AG09309 (cell line): ENCODE results near the gene NSUN7.
A peak's percentile ranks its signal among the peaks of the same experiment; 100 is the strongest.

Experiments
- DNase-seq: peaks from one replicate; pipeline ENCODE4 v3.0.0-alpha.2; 2010; ENCODE audit warnings: low read depth
- H3K4me3 ChIP-seq: 2 replicates; pipeline ENCODE4 v1.5.1; 2011; ENCODE audit warnings: mild to moderate bottlenecking, low read depth, low read length, moderate library complexity; ENCODE audit not compliant: control insufficient read depth
- CTCF ChIP-seq: IDR thresholded peaks from 2 replicates; pipeline ENCODE4 v1.5.1; 2011; ENCODE audit warnings: mild to moderate bottlenecking, low read depth, low read length, inconsistent platforms; ENCODE audit not compliant: insufficient read depth, control insufficient read depth; ENCODE audit errors: missing control alignments

NSUN7 gene

GRCh38 chr4:40846532-40846931, 96.8 kb downstream of the NSUN7 start:
- no peak for TF ChIP-seq CTCF
- DNase-seq = no peak
- H3K4me3 ChIP-seq = no peak overlapping the region

DNA sequence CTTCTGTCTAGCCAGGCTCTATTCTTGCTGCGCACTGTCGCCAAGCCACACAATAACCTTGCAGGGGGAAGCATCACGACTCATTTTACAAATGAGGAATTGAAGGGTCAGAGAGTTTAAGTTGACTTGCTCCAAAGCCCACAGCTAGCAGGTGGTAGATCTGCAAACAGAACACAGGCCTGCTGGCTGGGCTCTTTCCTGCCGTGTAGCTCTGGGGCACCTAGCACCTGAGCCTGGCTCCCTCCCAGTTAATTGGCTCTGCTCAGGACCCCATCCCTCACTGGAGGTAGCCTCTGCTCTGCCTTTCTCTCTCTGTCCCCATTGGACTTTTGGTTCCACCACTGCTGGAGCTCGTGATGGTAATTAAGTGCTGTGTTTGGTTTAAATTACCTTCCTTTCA, 98.5 kb downstream of the NSUN7 start:
- TF ChIP-seq CTCF = no peak
- DNase-seq = no peak
- no peak overlapping the region for H3K4me3 ChIP-seq

DNA sequence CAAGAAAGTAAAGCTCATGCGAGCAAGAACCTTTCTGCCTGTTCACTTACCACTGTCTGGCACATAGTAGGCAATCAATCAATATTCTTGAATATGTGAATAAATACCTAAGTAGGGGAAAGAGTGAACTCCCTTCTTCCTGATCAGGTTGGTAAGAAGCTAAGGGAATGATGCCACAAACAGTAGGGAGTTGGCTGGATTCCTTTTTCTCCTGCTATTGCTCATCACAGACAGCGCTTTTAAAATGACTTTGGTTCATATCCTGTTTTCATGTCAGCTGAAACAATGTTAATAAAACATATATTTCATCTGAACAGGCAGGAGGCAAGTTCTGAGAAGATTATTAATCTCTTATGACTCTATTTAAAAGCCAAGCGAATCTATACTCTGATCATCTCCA, 99.2 kb downstream of the NSUN7 start:
- DNase-seq = peak; percentile 10
- TF ChIP-seq CTCF = no peak
- no peak overlapping the region for H3K4me3 ChIP-seq

DNA sequence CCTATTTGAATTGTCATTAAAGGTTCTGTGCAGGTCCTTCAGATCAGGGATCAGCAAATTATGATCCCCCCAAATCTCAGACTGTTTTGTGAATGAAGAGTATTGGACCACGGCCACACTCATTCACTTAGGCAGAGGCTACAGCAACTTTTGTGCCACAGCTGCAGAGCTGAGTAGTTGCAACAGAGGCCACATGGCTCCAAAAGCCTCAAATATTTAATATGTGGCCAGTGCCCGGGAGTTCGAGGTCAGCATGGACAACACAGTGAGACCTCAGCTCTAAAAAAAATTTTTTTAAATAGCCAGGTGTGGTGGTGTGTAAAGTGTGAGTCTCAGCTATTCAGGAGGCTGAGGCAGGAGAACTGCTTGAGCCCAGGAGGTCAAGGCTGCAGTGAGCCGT, 100.7 kb downstream of the NSUN7 start:
- no peak for TF ChIP-seq CTCF
- DNase-seq = no peak
- H3K4me3 ChIP-seq = no peak overlapping the region

DNA sequence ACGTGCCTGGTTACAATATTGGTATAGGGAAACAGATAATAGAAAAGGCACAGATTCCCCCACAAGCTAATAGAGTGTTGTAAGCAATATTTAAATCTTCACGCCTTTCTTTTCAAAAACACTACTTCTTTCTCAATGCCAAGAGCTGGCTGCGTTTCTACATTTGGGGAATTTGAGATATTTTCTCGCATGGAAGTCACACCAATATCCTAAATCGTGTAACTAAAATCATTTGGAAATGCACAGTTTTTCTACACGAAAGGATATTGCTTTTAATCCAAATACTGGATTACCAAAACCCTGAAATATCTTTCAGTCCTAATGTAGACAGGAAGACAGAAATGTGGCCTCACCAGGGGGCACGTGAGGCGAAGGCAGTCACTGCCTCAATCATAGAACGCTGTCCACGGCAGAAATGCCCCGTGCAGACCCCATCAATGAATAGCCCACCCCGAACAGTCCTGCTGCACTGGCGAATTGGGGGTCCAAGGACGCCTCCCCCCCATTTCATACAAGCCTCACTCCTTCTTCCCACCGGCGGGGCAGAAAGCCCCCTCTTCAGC, 106.6 kb downstream of the NSUN7 start:
- no peak for TF ChIP-seq CTCF
- no peak for DNase-seq
- H3K4me3 ChIP-seq = no peak overlapping the region

DNA sequence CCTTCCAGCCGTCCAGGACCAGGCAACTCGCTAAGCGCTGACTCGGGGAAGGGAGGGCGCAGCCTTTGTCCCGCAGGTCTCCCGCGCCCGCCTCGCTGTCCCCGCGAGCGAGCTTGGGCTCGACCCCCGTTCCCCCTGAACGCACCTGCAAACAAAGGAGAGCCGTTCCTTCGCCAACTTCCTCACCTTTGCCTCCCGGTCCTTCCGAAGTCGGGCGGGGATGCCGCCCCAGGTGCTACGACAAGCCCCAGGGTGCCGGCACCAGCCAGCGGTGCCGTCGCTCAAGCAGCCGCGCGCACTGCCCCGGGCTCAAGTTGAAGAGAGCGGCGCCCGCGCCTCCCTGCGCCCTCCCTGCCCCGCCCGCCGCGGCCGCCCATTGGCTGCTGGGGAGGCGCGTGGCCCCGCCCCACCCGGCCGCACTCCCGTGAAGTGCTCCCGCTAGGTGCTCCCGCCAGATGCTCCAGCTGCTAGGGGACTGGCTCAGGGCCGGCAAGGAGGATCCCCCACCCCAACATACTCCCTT, 107.1 kb downstream of the NSUN7 start:
- no peak overlapping the region for H3K4me3 ChIP-seq
- no peak for TF ChIP-seq CTCF
- DNase-seq = no peak
